Activated naive CD8-positive, alpha-beta T cell treated with anti-CD3 and anti-CD28 coated beads for 36 hours (primary cell): ENCODE measurements around the gene GSDME. TPM values are rescaled to one million over a fixed set of nuclear protein-coding genes. Genes with fewer than 3 reads are reported as not detected.

Source experiments
- DNase-seq: peaks from one replicate; pipeline ENCODE4 v3.0.0; 2021
- H3K27ac Mint-ChIP-seq: one replicate; pipeline ENCODE4 v1.8.0; 2022; ENCODE audit warnings: mild to moderate bottlenecking, moderate library complexity, mixed read lengths
- H3K27me3 Mint-ChIP-seq: one replicate; pipeline ENCODE4 v1.8.0; 2022; ENCODE audit warnings: mild to moderate bottlenecking, mixed read lengths
- H3K36me3 Mint-ChIP-seq: one replicate; pipeline ENCODE4 v1.8.0; 2021; ENCODE audit warnings: mild to moderate bottlenecking, mixed read lengths
- H3K4me1 Mint-ChIP-seq: one replicate; pipeline ENCODE4 v1.8.0; 2021; ENCODE audit warnings: mixed read lengths
- H3K4me3 Mint-ChIP-seq: one replicate; pipeline ENCODE4 v1.8.0; 2022; ENCODE audit warnings: mild to moderate bottlenecking, moderate library complexity, mixed read lengths
- H3K9me3 Mint-ChIP-seq: one replicate; pipeline ENCODE4 v1.8.0; 2022; ENCODE audit warnings: mixed read lengths
- total RNA-seq, 2 experiments: library from RNA; stranded (reverse); gene quantifications; one replicate each; pipeline ENCODE4 v1.2.3, GENCODE V29; 2021

The GSDME gene
- total RNA-seq, 2 experiments from 2014 or later: 6.4 to 7.5 TPM

DNA sequence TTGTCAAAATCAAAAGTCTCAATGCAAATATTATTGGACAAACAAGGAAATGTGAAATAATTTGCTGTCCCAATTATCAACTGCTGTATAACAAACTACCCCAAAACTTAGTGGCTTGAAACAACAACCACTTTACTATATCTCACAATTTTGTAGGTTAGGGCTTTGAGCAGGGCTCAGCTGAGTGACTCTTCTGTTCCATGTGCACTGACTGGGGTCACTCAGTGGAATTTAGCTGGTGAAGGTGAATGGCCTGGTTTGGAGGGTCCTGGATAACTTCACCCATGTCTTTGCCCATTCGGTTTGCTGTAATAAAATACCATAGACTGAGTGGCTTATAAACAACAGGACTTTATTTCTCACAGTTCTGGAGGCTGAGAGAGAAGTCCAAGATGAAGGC, 3.7 kb upstream of the GSDME start:
- DNase-seq: no peak
- Mint-ChIP-seq H3K9me3 (no peaks in the 10 kb centered on the region), H3K4me3 (no peak overlapping the region), H3K27ac (no peak overlapping the region), H3K27me3 (peaks cover 75% of the 10 kb centered on the region), H3K36me3 (no peaks in the 10 kb centered on the region), H3K4me1 (peaks cover 20% of the 10 kb centered on the region)

DNA sequence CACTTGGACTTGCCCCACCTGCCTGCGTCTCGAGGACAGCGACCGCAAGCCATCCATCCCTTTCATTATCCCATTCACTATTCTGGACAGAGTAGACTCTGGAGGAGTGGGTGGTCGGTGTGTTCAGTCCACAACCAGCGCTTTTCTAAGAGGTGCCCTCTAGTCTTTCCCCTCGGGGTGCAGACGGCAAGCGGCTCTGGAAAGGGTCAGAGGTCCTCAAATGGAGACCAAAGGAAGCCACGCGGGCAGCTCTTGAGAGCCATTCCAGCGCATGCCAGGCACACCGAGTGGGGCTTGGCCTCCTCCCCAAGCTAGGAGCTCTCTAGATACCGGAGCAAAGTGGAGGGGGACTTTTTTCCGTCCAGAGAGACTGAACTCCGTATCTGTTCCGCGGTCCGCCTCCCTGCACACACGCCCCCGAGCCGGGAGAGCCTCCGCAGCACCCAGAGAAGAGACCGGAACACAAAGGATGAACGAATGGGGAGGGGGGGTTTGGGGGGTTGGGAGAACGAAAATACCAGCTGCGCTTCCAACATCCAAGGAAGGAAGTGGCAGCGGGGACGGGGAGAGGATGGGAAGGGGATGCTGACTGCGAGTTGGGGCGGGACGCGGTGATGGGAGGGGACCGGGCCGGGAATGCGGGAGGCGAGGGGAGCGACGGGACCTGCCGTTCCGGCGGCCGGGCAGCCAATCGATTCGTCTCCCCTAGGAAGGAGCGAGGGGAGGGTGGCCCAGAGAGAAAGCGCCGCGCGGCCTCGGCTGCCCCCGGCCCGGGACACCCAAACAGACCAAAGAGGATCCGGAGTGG, 515 bp downstream of the GSDME start:
- peaks cover 31% of the 10 kb centered on the region for H3K4me1 Mint-ChIP-seq
- peaks cover 4% of the 10 kb centered on the region for H3K36me3 Mint-ChIP-seq
- peaks cover 52% of the 10 kb centered on the region for H3K27me3 Mint-ChIP-seq
- peak overlapping the region; percentile 90 for H3K4me3 Mint-ChIP-seq
- peak; percentile 29 for DNase-seq
- no peaks in the 10 kb centered on the region for H3K9me3 Mint-ChIP-seq
- H3K27ac Mint-ChIP-seq: peak overlapping the region; percentile 86

DNA sequence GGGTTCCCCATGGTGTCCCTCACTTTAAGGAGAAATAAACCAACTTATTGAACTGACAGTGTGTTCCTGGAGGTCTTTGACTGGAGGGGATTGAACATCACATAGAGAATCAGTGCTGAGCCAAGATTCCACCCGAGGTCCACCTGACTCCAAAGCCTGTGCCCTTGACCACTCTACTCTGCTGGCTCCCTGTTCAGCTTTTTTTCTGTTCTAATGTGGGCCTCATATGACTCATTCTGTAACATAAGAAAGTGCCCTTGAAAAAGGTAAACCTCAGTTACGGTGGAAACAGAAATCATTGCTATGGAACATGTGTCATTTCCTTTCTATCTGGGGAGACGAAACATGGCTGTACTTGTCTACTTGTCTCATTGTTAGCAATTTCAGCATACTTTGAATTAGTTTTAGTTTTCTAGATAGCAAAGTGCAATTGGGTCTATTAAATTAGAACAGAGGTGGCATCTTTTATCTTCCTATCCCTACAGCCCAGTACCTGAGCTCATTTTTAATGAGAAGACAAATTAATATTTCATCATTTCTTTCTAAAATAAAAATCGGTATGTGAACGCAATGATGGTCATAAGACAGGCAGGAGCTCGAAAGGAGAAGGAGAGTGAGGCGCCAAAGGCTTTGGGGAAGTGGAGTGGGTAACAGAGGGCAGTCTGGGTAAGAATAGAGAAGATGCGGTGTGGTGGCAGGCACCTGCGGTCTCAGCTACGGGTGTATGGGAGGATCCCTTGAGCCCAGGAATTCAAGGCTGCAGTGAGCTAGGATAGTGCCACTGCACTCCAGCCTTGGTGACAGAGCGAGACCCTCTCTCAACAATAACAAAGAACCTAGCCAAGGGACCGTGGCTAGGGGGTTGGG, 1.5 kb downstream of the GSDME start:
- Mint-ChIP-seq H3K27ac (peak overlapping the region; percentile 86), H3K4me3 (peak overlapping the region; percentile 90), H3K27me3 (peaks cover 52% of the 10 kb centered on the region), H3K36me3 (peaks cover 4% of the 10 kb centered on the region), H3K9me3 (no peaks in the 10 kb centered on the region), H3K4me1 (peaks cover 31% of the 10 kb centered on the region)
- peak; percentile 28 for DNase-seq

DNA sequence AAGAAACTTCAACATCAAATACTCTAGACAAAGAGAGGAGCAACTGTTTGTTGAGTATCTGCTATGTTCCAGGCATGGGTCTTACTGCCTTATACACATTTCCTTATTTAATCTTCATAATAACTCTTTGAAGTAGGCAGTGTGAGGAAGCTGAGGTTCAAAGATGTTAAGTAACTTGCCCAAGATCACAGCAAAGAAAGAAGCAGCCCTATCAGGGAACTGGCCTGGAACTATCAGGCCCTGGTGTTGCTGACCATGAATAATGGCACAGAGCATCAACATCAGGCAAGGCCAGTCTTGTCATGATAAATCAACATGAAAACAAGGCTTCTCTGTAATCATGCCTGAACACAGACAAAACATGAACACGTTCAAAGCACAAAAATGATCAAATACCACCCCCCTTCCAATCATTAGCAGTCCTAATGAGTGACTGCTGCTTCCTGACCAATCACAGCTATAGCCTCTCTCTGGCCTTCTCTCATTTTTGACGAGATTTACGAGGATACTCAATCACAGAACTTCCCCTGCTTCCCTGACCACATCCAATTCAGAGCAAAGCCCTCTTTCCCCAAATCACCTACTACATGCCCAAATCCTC, 2.3 kb downstream of the GSDME start:
- no peak for DNase-seq
- H3K4me3 Mint-ChIP-seq: peak overlapping the region; percentile 2
- H3K9me3 Mint-ChIP-seq: no peaks in the 10 kb centered on the region
- peaks cover 51% of the 10 kb centered on the region for H3K27me3 Mint-ChIP-seq
- peaks cover 4% of the 10 kb centered on the region for H3K36me3 Mint-ChIP-seq
- H3K27ac Mint-ChIP-seq: peak overlapping the region; percentile 86
- H3K4me1 Mint-ChIP-seq: peaks cover 31% of the 10 kb centered on the region

DNA sequence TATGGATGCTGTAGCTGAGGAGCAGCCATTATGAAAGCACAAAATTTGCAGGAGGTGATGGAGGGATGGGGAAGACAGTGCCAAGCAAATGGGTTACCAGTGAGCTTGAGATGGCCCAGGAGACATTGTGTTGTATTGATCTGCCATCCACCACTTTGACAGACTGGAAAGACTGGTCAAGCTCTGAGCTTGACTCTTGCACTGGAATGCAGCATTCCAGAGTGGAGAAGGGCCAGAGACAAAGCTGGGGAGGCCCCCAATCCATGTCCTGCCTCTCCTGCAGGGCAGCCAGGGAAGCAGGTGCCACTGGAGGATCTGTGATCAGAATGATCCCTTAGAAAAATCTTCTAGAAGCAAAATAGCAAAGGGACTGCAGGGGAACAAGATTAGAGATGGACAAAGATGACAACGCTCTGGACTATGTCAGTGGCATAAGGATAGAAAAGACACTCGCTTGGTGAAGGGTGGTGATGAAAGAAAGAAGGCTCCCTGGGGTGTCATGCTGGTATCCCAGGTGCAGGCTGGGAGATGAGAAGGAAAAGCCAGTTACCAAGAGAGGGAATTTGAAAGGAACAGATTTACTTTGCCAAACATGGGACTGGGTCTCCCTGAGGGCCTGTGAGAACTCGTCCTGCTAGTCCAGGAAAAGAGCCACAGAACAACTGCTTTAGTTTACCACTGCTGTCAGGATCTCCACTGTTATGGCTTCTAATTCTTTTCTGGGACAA, 5.0 kb downstream of the GSDME start:
- DNase-seq: no peak
- Mint-ChIP-seq H3K4me3 (no peak overlapping the region), H3K36me3 (peaks cover 4% of the 10 kb centered on the region), H3K4me1 (peaks cover 26% of the 10 kb centered on the region), H3K27me3 (peaks cover 40% of the 10 kb centered on the region), H3K27ac (no peak overlapping the region), H3K9me3 (no peaks in the 10 kb centered on the region)

DNA sequence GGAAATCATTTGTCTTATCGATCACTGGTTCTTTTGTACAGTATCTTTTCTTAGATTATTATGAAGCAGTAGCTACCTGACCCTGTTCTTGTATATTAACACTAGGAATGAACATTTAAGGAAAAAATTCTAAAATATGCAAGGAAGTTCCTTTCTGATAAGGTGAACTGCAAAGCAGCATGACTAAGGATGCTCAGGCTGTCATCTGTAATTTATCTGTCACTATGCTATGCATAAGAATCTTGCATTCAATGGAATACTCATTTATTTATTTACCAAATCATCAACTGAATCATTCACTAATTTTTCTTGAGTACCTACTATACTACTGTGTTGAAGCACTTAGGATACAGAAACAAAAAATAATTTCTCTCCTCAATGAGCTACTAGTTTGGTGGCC, 5.8 kb downstream of the GSDME start:
- Mint-ChIP-seq H3K4me3 (no peak overlapping the region), H3K27ac (no peak overlapping the region), H3K4me1 (peaks cover 22% of the 10 kb centered on the region), H3K9me3 (no peaks in the 10 kb centered on the region), H3K36me3 (peaks cover 4% of the 10 kb centered on the region), H3K27me3 (peaks cover 39% of the 10 kb centered on the region)
- DNase-seq: no peak

DNA sequence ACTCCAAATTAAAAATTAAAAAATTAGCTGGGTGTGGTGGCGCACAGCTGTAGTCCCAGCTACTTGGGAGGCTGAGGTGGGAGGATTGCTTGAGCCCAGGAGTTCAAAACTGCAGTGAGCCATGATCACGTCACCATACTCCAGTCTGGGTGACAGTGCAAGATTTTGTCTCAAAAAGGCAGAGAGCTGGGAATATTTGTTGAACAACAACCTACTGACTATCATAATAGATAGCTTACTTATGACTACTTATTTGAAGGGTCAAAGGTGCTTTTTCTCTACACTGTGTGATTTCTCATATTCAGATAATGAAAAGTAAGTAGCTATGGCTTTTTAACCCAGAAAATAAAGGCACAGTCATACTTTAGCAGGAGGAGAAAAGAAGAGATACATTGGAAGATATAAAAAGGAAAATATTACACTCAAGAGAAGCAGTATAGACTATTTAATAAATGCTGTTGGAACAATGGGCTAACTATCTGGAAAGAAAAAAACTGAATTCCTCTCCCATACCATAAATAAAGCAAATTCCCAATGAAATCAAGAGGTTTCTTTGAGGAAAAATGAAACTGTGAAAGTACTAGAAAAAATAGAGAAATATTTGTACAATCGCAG, 6.7 kb downstream of the GSDME start:
- peaks cover 13% of the 10 kb centered on the region for H3K4me1 Mint-ChIP-seq
- H3K9me3 Mint-ChIP-seq: no peaks in the 10 kb centered on the region
- H3K36me3 Mint-ChIP-seq: peaks cover 4% of the 10 kb centered on the region
- peaks cover 39% of the 10 kb centered on the region for H3K27me3 Mint-ChIP-seq
- no peak for DNase-seq
- H3K27ac Mint-ChIP-seq: no peak overlapping the region
- H3K4me3 Mint-ChIP-seq: no peak overlapping the region

DNA sequence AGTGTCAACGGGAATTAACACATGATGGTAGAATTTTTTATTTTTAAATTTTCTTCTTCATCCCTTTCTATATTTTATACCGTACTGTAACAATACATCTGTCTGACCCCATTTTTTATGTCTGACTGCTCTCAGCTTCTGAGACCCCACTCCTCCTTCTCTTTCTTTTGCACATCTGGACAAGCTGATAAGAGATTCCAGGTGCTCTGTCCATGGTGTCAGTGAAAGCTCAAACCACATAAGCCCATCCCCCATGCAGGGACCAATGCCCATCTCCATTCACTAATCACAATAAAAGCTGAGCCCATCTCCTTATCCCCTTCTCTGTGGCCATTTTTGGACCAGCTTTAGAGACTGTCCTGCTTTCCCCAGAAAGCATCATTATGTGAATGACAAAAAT, 8.7 kb downstream of the GSDME start:
- Mint-ChIP-seq H3K9me3 (no peaks in the 10 kb centered on the region), H3K36me3 (no peaks in the 10 kb centered on the region), H3K27ac (no peak overlapping the region)

DNA sequence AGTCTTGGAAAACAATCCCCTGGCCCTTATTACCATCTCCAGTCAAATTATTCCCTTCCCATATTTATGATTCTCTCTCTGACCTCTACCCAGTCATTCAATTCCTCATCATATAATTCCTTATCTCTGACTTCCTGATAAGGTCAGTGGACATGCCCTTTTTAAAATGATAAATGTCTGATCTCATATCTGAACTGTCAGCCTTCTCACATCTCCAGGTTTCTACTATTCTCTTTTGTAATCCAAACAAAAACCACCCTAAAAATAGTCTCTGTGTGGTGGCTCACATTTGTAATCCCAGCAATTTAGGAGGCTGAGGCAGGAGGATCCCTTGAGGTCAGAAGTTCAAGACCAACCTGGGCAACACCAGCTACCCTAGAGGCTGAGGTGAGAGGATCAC, 11.9 kb downstream of the GSDME start:
- Mint-ChIP-seq H3K9me3 (no peaks in the 10 kb centered on the region), H3K27me3 (peaks cover 29% of the 10 kb centered on the region), H3K27ac (no peak overlapping the region), H3K4me3 (no peak overlapping the region), H3K36me3 (no peaks in the 10 kb centered on the region), H3K4me1 (no peaks in the 10 kb centered on the region)
- DNase-seq: no peak

More for the DNA sequence above, 8.7 kb downstream of the GSDME start:
- H3K4me1 Mint-ChIP-seq: no peaks in the 10 kb centered on the region
- DNase-seq: no peak
- H3K4me3 Mint-ChIP-seq: no peak overlapping the region
- H3K27me3 Mint-ChIP-seq: peaks cover 39% of the 10 kb centered on the region

DNA sequence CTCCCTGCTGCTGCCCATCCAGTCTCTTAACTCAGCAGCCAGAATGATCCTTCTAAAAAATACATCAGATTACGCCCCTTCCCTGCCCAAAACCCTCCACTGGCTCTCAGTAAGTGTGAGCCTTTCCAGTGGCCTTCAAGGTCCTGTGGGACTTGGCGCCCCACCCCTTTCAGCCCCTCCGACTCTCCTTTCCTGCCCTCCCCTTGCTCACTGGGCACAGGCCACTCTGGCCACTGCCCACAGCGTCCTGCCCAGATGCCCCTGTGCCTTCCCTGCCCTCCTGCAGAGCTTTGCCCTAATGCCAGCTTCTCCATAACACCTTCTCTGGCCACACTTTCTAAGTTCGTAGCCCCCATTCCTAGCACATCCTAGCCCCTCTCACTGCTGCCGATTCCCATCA, 13.8 kb downstream of the GSDME start:
- Mint-ChIP-seq H3K4me1 (no peaks in the 10 kb centered on the region), H3K27me3 (peaks cover 22% of the 10 kb centered on the region), H3K27ac (no peak overlapping the region), H3K4me3 (no peak overlapping the region), H3K36me3 (no peaks in the 10 kb centered on the region), H3K9me3 (peaks cover 7% of the 10 kb centered on the region)
- no peak for DNase-seq

DNA sequence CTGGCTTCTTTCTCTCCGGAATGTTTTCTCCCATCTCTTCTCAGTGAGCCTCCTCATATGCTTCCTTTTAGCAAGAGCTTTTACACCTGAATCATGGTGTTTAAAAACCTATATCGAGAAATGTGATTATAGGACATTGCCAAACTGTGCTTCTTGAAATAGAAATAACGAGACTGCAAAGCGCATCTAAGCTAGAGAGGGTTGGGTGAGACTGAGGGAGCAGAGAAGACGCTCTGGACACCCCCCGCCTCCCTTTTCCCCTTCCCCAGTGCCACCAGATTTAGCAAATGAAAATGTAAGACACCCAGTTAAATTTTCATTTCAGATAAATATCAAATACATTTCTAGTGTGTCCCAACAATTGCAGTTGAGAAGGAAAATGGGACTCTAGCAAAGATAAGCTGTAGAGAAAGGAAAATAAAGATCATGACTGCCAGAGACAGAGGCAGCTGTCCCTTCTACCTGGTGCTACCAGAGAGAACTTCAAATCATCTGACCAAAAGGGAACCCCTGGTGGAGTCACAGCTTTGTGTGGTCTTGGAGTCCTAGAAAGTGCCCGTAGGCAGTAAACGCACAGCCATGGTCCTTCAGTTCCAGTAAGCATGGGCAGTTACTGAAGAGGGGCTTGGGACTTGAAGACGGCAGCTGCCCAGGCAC, 14.6 kb downstream of the GSDME start:
- H3K4me1 Mint-ChIP-seq: no peaks in the 10 kb centered on the region
- H3K27ac Mint-ChIP-seq: no peak overlapping the region
- H3K27me3 Mint-ChIP-seq: peaks cover 30% of the 10 kb centered on the region
- H3K4me3 Mint-ChIP-seq: no peak overlapping the region
- DNase-seq: no peak
- H3K36me3 Mint-ChIP-seq: no peaks in the 10 kb centered on the region
- peaks cover 14% of the 10 kb centered on the region for H3K9me3 Mint-ChIP-seq

DNA sequence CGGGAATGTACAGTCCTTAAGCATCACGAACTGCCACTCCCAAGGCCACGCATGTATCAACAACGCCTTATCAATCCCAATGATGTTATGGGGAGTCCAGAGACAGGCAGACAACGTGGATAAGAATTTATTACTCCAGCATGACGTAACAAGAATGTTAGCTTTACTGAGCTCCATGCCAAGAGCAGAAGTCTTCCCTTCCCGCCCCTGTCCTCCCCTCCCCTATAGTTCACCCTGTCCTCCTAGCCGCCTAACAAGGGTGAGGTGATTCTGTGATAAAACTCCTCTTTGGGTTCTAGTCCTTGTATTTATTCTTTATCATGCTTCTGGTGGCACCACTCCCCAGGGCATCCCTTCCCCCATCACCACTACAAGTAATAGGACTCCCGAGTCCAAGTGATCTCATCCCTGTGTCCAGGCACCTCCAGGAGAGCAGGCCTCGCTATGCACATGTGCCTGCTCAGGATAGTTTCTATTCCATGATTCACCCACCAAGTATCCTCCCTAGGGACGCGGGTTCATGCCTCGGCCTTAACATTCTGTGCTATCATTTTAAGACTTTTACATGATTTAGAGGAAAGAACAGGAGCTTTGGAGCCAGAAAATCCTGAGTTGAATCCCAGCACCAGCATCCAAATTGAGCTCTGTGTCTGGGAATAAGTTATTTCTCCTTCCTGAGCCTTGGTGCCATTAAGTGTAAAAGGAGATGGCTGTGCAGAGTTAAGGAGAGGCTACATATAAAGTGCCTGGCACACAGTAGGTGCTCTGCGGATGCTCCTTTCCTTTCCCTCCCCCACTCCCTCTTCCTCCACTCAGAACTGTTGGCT, 15.4 kb downstream of the GSDME start:
- Mint-ChIP-seq H3K4me1 (no peaks in the 10 kb centered on the region), H3K27me3 (peaks cover 33% of the 10 kb centered on the region), H3K9me3 (peaks cover 20% of the 10 kb centered on the region), H3K36me3 (no peaks in the 10 kb centered on the region), H3K27ac (no peak overlapping the region), H3K4me3 (no peak overlapping the region)
- DNase-seq: no peak

DNA sequence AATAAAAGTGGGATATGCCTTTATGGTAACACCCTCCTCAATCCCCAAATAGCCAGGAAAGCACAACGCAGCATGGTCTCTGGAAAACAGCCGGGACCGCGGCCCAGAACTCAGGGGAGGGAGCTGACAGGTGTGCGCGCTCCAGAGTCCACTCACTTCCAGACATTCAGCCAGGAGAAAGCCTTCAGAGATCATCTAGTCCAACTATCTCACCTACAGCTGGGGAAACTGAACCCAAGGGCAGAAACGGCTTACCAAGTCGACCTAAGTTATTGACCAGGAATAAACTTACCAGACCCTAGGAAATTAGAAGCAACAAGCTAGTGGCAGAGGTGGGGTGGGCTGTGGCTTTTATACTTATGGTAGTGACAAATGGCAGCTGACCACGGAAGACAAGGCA, 16.4 kb downstream of the GSDME start:
- Mint-ChIP-seq H3K4me3 (no peak overlapping the region), H3K27me3 (peaks cover 40% of the 10 kb centered on the region), H3K27ac (no peak overlapping the region), H3K9me3 (peaks cover 29% of the 10 kb centered on the region), H3K36me3 (no peaks in the 10 kb centered on the region), H3K4me1 (no peaks in the 10 kb centered on the region)
- DNase-seq: no peak
